T-cell (primary cell): ENCODE results near the gene TIAM1. TPM values are rescaled to one million over a fixed set of nuclear protein-coding genes. Genes with fewer than 3 reads are reported as not detected.

Experiments
- ATAC-seq, 4 experiments: fragments of 200-7000 bp in 3 of 4; fragments of 150-1000 bp in 1 of 4; cut with Tn5 transposase; replicated peaks in 1 of 4; 1 replicate in 3 of 4; 2 replicates in 1 of 4; pipeline ENCODE4 v1.10.0; 2021; ENCODE audit warnings: moderate library complexity in 3 of 4, mild to moderate bottlenecking in 2 of 4, moderate number of reproducible peaks in 1 of 4
- CTCF ChIA-PET, 2 donors: fragments of 300-600 bp; sonication (Branson Sonifier 250); formaldehyde crosslinking; loops; one replicate each; lab custom pipeline; 2022; ENCODE audit warnings: antibody characterized with exemption in 2 of 2; lab: Charles Lee
- POLR2A ChIA-PET, 2 donors: fragments of 300-600 bp; sonication (Branson Sonifier 250); formaldehyde crosslinking; loops; one replicate each; lab custom pipeline; 2022; ENCODE audit warnings: antibody characterized with exemption in 2 of 2; lab: Charles Lee
- DNase-seq, 35 experiments: peaks; one replicate each; pipeline versions ENCODE4 v3.0.0 to v3.0.0-alpha.2; 2013 to 2023
- H3K27ac ChIP-seq: one replicate; pipeline ENCODE4 v1.5.1; 2013; ENCODE audit warnings: low read length
- H3K27me3 ChIP-seq, 2 experiments: replicated peaks in 1 of 2; 1 replicate in 1 of 2; 2 replicates in 1 of 2; pipeline versions ENCODE4 v1.6.1 to v1.7.0; 2013; ENCODE audit warnings: low read length in 1 of 2, mixed read lengths in 1 of 2; ENCODE audit not compliant: control insufficient read depth in 2 of 2, insufficient read depth in 2 of 2; ENCODE audit errors: extremely low read depth in 1 of 2
- H3K36me3 ChIP-seq, 2 donors: 1 replicate in 1 of 2; 2 replicates in 1 of 2; pipeline versions ENCODE4 v1.6.1 to v1.7.0; 2013; ENCODE audit warnings: low read length in 1 of 2; ENCODE audit not compliant: control insufficient read depth in 2 of 2, insufficient read depth in 1 of 2; ENCODE audit errors: extremely low read depth in 1 of 2
- H3K4me1 ChIP-seq, 2 experiments: 1 replicate in 1 of 2; 2 replicates in 1 of 2; pipeline versions ENCODE4 v1.6.1 to v1.7.0; 2013; ENCODE audit warnings: low read length in 2 of 2, mixed read lengths in 1 of 2; ENCODE audit not compliant: insufficient read depth in 2 of 2, control insufficient read depth in 1 of 2; ENCODE audit errors: extremely low read depth in 1 of 2
- H3K4me3 ChIP-seq, 2 donors: 1 replicate in 1 of 2; 2 replicates in 1 of 2; pipeline versions ENCODE4 v1.5.1 to v1.7.0; 2013; ENCODE audit warnings: mild to moderate bottlenecking in 2 of 2, low read length in 1 of 2, moderate library complexity in 1 of 2; ENCODE audit not compliant: control insufficient read depth in 1 of 2; ENCODE audit errors: extremely low read depth in 1 of 2
- H3K9me3 ChIP-seq: 2 replicates; pipeline ENCODE4 v1.7.0; 2013
- H3K27ac Mint-ChIP-seq, 2 donors: one replicate each; pipeline ENCODE4 v1.8.0; 2020 to 2021; ENCODE audit warnings: mild to moderate bottlenecking in 2 of 2, mixed read lengths in 2 of 2
- H3K27me3 Mint-ChIP-seq, 2 donors: one replicate each; pipeline ENCODE4 v1.8.0; 2021 to 2022; ENCODE audit warnings: mixed read lengths in 2 of 2
- H3K36me3 Mint-ChIP-seq: one replicate; pipeline ENCODE4 v1.8.0; 2021; ENCODE audit warnings: mixed read lengths
- H3K4me1 Mint-ChIP-seq, 3 donors: one replicate each; pipeline ENCODE4 v1.8.0; 2020 to 2022; ENCODE audit warnings: mixed read lengths in 3 of 3, mild to moderate bottlenecking in 1 of 3
- H3K4me3 Mint-ChIP-seq, 3 donors: one replicate each; pipeline ENCODE4 v1.8.0; 2020 to 2022; ENCODE audit warnings: mild to moderate bottlenecking in 3 of 3, mixed read lengths in 3 of 3, moderate library complexity in 3 of 3
- H3K9me3 Mint-ChIP-seq, 3 donors: one replicate each; pipeline ENCODE4 v1.8.0; 2020 to 2022; ENCODE audit warnings: mixed read lengths in 3 of 3
- WGBS: methylation state at CpG from one replicate; pipeline ENCODE4 v1.1.5; 2013; ENCODE audit warnings: missing lambda C conversion rate; ENCODE audit not compliant: insufficient coverage; 5-methylcytosine and 5-hydroxymethylcytosine counted together
- total RNA-seq, 35 experiments: library from RNA in 6 of 35; stranded (reverse) in 6 of 35; fragments of 120-200 nt in 1 of 35; gene quantifications; one replicate each; pipeline versions ENCODE4 v1.2.1 to v1.2.4 and lab custom pipeline; 2013 to 2026

Gene TIAM1
- total RNA-seq, 5 donors from 2014 or later (not counting 1 experiment from before 2014, with no cell fraction given), result 60.8 to 79.4 (median 65.5) TPM

GRCh38 chr21:31248598-31248997 lies 95.5 kb downstream of the TIAM1 start:
- Histone ChIP-seq H3K27me3 (no peaks in the 10 kb centered on the region), H3K9me3 (peaks cover 2% of the 10 kb centered on the region), H3K36me3 (no peaks in the 10 kb centered on the region), H3K4me1 (no peaks in the 10 kb centered on the region), H3K4me3 (no peak overlapping the region), H3K27ac (no peak overlapping the region)
- no peak overlapping the region for H3K27ac Mint-ChIP-seq
- H3K4me1 Mint-ChIP-seq, result no peaks in the 10 kb centered on the region
- H3K36me3 Mint-ChIP-seq, result peaks cover 29% of the 10 kb centered on the region
- no peak for ATAC-seq
- no peaks in the 10 kb centered on the region for H3K27me3 Mint-ChIP-seq
- no peak overlapping the region for H3K4me3 Mint-ChIP-seq
- H3K9me3 Mint-ChIP-seq, result peaks cover 0 to 7% (median 3%) of the 10 kb centered on the region in 3 donors
- CTCF ChIA-PET, result no interaction called here
- DNase-seq, result no peak
- 100% methylated on average over 2 of the region's 2 CpGs for WGBS
- POLR2A ChIA-PET, result no interaction called here

DNA sequence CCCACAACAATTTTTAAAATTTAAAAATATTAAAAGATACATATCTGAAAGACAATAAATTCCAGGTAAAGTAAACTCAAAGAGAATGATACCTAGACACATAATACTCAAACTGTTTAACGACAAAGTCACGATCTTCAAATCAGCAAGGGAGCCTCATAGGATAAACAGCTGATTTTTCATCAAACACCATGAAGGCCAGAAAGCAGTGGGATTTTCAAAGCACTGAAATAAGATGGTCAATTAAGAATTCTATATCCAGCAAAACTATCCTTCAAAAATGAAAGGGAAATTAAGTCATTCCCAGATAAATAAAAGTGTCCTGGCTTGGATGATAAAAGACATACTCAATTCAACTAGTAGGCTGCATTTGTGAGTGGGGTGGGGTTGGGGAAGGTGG lies 100.5 kb downstream of the TIAM1 start:
- ATAC-seq, result no peak
- Histone ChIP-seq H3K4me3 (no peak overlapping the region), H3K36me3 (peaks cover 0 to 9% of the 10 kb centered on the region in 2 donors), H3K4me1 (no peaks in the 10 kb centered on the region), H3K27ac (no peak overlapping the region), H3K9me3 (peaks cover 2% of the 10 kb centered on the region), H3K27me3 (no peaks in the 10 kb centered on the region)
- H3K4me1 Mint-ChIP-seq, result no peaks in the 10 kb centered on the region
- ChIA-PET POLR2A (no interaction called here), CTCF (interaction anchor here in 1 of 2 donors (1.0 kb wide), 1 partner anchor 146 kb away, joined by 3 read pairs; no protein-coding TSS in a partner anchor)
- no CpG with 5 or more reads among the region's 2 CpGs for WGBS
- no peak overlapping the region for H3K27ac Mint-ChIP-seq
- peaks cover 51% of the 10 kb centered on the region for H3K36me3 Mint-ChIP-seq
- no peak overlapping the region for H3K4me3 Mint-ChIP-seq
- peaks cover 13 to 33% (median 15%) of the 10 kb centered on the region in 3 donors for H3K9me3 Mint-ChIP-seq
- no peak for DNase-seq
- no peaks in the 10 kb centered on the region for H3K27me3 Mint-ChIP-seq

GRCh38 chr21:31236528-31236927 lies 107.5 kb downstream of the TIAM1 start:
- Mint-ChIP-seq H3K4me1 (peaks cover 10% of the 10 kb centered on the region in 3 donors), H3K4me3 (no peak overlapping the region), H3K27ac (peak overlapping the region in 1 of 2 donors; percentile 36), H3K36me3 (peaks cover 22% of the 10 kb centered on the region), H3K27me3 (no peaks in the 10 kb centered on the region), H3K9me3 (peaks cover 8 to 17% (median 9%) of the 10 kb centered on the region in 3 donors)
- DNase-seq (peak in 1 of 35 experiments; percentile 11), ATAC-seq (peak; percentile 26 to 37 (median 35))
- H3K36me3 ChIP-seq, result no peaks in the 10 kb centered on the region
- WGBS, result 39% methylated on average over 4 of the region's 5 CpGs
- H3K27me3 ChIP-seq, result peaks cover 0 to 1% of the 10 kb centered on the region in 2 experiments
- H3K9me3 ChIP-seq, result no peaks in the 10 kb centered on the region
- ChIA-PET POLR2A (no interaction called here), CTCF (no interaction called here)
- no peak overlapping the region for H3K27ac ChIP-seq
- no peaks in the 10 kb centered on the region for H3K4me1 ChIP-seq
- H3K4me3 ChIP-seq, result no peak overlapping the region

DNA sequence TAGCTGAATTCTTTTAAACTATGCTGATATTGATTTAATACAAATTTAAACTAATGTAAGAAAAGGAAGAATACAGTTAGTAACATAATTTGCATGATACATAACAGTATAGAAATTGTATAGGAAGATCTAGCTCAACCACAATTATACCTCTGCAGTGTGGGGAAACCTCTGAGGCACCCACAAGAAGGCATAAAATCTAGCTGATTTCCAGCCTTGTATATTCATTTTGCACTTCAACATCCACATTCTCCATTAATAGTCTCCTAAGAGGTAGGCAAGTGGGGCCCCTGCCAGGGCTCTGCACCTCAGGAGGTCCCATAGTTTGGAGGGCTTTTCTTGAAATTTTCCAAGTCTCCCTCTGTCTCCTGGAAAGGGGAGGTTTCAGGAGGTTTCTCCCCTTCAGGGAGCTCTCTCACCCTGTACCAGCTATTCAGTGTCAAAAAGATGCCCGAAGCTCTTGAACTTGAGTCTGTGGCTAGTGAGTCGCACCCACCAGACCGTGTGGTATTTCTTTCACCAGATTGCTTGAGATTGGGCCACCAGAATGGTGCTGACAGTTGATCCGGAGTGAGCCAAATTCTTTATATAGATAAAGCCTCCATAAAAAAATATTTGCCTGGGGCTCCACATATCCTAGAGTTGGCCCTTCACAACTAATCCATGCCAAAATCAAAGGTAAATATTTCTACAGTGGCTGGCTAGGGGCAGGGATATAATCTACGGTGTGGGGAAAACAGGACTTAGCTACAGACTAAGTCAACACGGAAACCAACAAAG lies 108.2 kb downstream of the TIAM1 start:
- Mint-ChIP-seq H3K36me3 (peaks cover 16% of the 10 kb centered on the region), H3K4me1 (peaks cover 10% of the 10 kb centered on the region in 3 donors), H3K9me3 (peaks cover 4 to 12% (median 6%) of the 10 kb centered on the region in 3 donors), H3K27ac (no peak overlapping the region), H3K27me3 (no peaks in the 10 kb centered on the region), H3K4me3 (no peak overlapping the region)
- no peak overlapping the region for H3K27ac ChIP-seq
- H3K9me3 ChIP-seq, result no peaks in the 10 kb centered on the region
- DNase-seq (no peak), ATAC-seq (no peak)
- H3K36me3 ChIP-seq, result no peaks in the 10 kb centered on the region
- WGBS, result 80% methylated on average over 1 of the region's 6 CpGs
- POLR2A ChIA-PET, result no interaction called here
- peaks cover 0 to 2% of the 10 kb centered on the region in 2 experiments for H3K27me3 ChIP-seq
- CTCF ChIA-PET, result no interaction called here
- no peaks in the 10 kb centered on the region for H3K4me1 ChIP-seq
- no peak overlapping the region for H3K4me3 ChIP-seq

DNA sequence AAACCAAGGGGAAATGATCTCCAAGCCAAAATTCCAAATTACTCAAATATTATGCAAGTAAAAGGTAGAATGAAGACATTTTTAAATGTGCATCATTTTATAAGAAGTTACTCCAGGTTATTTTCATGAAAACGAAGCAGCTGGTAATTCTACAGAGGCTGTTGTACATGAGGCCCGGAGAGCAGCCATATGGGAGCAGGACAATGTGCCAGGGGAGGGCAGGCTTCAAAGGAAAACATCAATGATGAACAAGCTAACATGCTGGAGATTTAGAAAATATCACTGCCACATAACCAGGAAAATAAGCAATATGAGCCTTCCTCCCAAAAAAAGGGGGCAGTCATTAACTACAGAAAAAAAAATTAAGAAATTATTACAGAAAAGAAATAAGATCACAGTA lies 109.1 kb downstream of the TIAM1 start:
- peaks cover 0 to 2% of the 10 kb centered on the region in 2 experiments for H3K27me3 ChIP-seq
- 90% methylated on average over 2 of the region's 2 CpGs for WGBS

GRCh38 chr21:31233711-31234110 lies 110.3 kb downstream of the TIAM1 start:
- no peak overlapping the region for H3K4me3 Mint-ChIP-seq
- peaks cover 0 to 4% (median 0%) of the 10 kb centered on the region in 3 donors for H3K9me3 Mint-ChIP-seq
- Histone ChIP-seq H3K4me3 (no peak overlapping the region), H3K4me1 (no peaks in the 10 kb centered on the region), H3K27ac (no peak overlapping the region), H3K36me3 (no peaks in the 10 kb centered on the region), H3K27me3 (peaks cover 0 to 2% of the 10 kb centered on the region in 2 experiments), H3K9me3 (no peaks in the 10 kb centered on the region)
- H3K27ac Mint-ChIP-seq, result no peak overlapping the region
- 98% methylated on average over 7 of the region's 9 CpGs for WGBS
- no peaks in the 10 kb centered on the region for H3K27me3 Mint-ChIP-seq
- no peak for DNase-seq
- ATAC-seq, result no peak
- H3K36me3 Mint-ChIP-seq, result peaks cover 9% of the 10 kb centered on the region
- POLR2A ChIA-PET, result no interaction called here
- peaks cover 10 to 12% (median 10%) of the 10 kb centered on the region in 3 donors for H3K4me1 Mint-ChIP-seq
- CTCF ChIA-PET, result interaction anchor here in 1 of 2 donors (0.5 to 0.6 kb wide), 2 partner anchors 180 to 270 kb away, joined by 3 to 5 read pairs; no protein-coding TSS in a partner anchor

More for the DNA sequence above, 109.1 kb downstream of the TIAM1 start:
- Histone ChIP-seq H3K4me1 (no peaks in the 10 kb centered on the region), H3K4me3 (no peak overlapping the region), H3K9me3 (no peaks in the 10 kb centered on the region), H3K36me3 (no peaks in the 10 kb centered on the region), H3K27ac (no peak overlapping the region)
- H3K27me3 Mint-ChIP-seq, result no peaks in the 10 kb centered on the region
- peaks cover 0 to 4% (median 0%) of the 10 kb centered on the region in 3 donors for H3K9me3 Mint-ChIP-seq
- H3K4me1 Mint-ChIP-seq, result peaks cover 10% of the 10 kb centered on the region in 3 donors
- ATAC-seq (no peak), DNase-seq (no peak)
- H3K4me3 Mint-ChIP-seq, result no peak overlapping the region
- no peak overlapping the region for H3K27ac Mint-ChIP-seq
- POLR2A ChIA-PET, result no interaction called here
- H3K36me3 Mint-ChIP-seq, result peaks cover 9% of the 10 kb centered on the region
- CTCF ChIA-PET, result no interaction called here
